Stimulated activated CD8-positive, alpha-beta memory T cell treated with anti-CD3 and anti-CD28 coated beads, Interleukin-15, amount 100 ng/mL, for 1 hour (primary cell): Measurements from ENCODE around the gene CSRNP3.
"Not testable (repeated sequence)": the region's sequence is repeated elsewhere in the genome, so short reads cannot be mapped to it uniquely, and the experiment has no call there.

Experiments
- DNase-seq: peaks from one replicate; pipeline ENCODE4 v3.0.0-alpha.2; 2020; ENCODE audit warnings: low read depth

Gene CSRNP3

DNA sequence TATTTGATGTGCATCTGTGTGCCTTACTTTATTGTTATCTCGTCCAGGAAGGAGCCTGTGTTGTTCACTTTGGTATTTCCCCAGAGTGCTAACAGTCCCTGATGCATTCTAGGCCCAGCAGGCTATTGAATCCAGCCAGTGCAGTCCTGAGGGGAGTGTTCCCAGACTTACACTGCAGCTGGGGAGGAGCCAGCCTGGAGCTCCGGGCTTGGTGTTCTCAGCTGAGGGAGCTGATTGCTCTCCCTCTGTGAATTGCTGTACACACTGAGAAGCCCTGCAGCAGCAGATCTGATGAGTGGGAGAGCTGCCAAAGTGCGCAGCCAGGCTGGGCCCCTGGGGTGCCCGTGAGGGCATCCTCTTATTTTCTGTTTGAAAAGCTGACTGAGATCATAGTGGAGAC lies 165.4 kb downstream of the CSRNP3 start:
- no peak for DNase-seq

DNA sequence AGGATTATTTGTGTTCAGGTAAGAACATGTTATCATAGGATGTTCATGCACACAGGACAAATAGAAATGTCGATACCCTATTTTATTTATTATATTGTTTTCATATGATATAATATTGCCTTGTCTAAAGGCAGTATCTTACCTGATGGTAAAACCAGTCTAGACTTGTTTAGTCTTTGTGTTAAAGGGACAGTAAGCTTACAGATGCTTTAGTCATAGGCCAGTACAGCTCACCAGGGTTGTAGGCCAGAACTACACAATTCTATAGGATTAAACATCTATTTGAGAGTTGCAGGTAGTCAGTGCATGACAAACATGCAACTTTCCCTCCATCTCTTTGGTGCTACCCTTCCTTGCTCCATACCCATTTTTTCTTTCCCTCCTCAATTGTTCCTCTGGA lies 166.0 kb downstream of the CSRNP3 start:
- DNase-seq, result no peak

GRCh38 chr2:165636959-165637358 lies 167.5 kb downstream of the CSRNP3 start:
- no peak for DNase-seq

- DNase-seq, result no peak
These were observed 167.9 kb downstream of the CSRNP3 start for GRCh38 chr2:165637396-165637795.

GRCh38 chr2:165639504-165639903 lies 170.0 kb downstream of the CSRNP3 start:
- no peak for DNase-seq

- no peak for DNase-seq
These were observed 170.9 kb downstream of the CSRNP3 start for GRCh38 chr2:165640247-165640929.

DNA sequence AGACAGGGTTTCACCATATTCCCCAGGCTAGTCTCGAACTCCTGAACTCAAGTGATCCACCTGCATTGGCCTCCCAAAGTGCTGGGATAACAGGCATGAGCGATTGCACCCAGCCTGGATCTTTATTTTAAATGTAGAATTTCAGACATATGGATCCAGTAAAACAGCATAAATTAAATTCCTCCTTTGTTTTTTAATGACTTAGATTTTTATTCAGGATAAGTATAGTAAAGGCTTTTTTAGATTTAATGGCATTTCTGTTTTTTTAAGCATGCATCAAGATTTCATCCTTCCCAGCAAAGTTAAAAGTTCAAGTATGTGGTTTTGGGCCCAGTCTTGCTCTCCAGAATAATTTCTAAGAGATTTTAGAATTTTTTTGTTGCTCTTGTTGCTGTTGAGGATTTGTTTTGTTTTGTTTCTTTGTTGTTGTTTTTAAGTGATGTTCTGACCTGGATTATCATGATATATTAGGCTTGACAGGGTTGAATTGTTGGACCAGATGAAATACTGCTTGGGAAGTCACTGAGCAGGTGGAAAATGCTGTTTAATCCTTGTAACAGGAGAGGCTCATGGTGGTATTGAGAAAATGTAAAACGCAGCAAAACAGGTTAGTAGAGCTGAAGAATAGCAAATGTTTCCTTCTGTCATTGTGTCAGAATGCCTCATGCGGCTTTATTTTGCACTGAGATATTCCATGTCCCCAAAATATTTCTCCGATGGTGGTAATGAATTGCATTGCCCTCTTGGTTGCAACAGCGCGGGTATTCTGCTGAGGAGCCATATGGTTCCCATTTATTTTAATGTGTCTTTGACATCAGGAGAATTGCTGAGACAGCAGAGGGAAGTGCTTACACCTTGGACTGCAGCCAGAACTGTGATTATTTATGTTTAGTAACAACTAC lies 176.7 kb downstream of the CSRNP3 start:
- DNase-seq, result no peak

DNA sequence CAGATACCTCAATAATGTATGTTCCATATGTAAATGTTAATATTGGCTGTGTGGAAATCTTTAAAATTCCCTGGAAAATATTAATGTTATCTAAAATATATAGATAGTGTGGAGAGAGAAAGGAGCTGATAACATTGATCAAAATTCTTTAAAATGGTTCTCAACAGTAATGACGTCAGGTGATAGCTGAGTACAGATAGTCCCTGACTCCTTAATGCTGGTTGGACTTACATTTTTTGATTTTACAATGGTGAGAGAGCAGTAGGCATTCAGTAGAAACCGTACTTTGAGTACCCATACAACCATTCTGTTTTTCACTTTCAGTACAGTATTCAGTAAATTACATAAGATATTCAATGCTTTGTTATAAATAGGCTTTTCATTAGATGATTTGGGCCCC lies 177.9 kb downstream of the CSRNP3 start:
- no peak for DNase-seq

DNA sequence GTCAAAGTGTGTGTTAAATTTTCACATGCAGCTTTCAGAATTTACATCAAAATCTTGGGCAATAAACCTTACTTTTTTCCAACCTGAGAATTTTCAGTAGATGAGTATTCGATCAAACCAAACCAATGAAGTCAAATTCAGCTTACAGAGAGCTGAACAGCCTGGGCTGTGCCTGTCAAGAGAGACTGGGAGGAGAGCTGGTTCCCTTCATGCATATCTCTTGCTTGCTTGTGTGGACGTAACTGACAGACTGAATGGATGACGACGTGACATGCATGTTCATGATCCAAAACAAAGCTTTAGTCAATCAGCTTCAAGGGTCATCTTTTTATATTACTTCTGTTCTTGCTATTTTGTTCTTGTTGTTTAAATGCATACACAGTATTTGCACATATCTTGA lies 179.3 kb downstream of the CSRNP3 start:
- DNase-seq, result no peak

- no peak for DNase-seq
These were observed 181.7 kb downstream of the CSRNP3 start for GRCh38 chr2:165651233-165651632.

DNA sequence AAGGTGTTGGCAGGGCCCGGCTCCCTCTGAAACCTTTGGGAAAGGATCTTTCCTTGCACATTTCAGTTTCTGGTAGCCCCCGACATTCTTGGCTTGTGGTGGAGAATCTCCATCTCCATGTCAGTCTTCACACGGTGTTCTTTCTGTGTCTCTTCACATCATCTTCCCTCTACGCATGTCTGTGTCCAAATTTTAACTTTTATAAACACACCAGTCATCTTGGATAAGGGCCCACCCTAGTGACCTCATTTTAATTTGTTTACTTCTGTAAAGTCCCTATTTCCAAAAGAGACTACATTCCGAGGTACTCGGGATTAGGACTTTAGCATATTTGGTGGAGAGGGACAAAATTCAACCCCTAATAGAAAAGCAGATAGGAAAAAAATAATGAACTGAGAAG lies 186.2 kb downstream of the CSRNP3 start:
- DNase-seq, result no peak

DNA sequence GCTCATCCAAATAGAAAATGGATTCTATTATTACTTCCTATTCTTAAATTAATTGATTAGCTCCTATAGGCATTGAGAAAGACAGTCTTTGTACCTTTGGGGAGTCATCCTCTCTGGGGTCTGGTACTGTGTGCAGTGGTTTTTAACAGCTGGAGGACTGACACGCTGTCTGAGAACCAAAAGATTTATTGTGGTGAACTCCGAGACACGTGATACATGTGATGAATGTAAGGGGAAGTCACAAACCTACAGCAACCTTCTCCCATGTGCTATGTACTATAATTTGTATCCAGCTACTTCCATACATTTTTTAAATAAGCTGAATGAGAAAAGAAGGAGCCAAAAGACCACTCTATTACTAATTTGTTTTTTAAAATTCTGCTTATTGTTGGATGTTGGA lies 190.9 kb downstream of the CSRNP3 start:
- DNase-seq, result no peak

- no peak for DNase-seq
These were observed 193.2 kb downstream of the CSRNP3 start for GRCh38 chr2:165662720-165663119.

GRCh38 chr2:165665614-165666013 lies 196.1 kb downstream of the CSRNP3 start:
- DNase-seq, result no peak

GRCh38 chr2:165666073-165666472 lies 196.6 kb downstream of the CSRNP3 start:
- DNase-seq, result not testable (repeated sequence)

- no peak for DNase-seq
These were observed 197.1 kb downstream of the CSRNP3 start for GRCh38 chr2:165666605-165667004.

DNA sequence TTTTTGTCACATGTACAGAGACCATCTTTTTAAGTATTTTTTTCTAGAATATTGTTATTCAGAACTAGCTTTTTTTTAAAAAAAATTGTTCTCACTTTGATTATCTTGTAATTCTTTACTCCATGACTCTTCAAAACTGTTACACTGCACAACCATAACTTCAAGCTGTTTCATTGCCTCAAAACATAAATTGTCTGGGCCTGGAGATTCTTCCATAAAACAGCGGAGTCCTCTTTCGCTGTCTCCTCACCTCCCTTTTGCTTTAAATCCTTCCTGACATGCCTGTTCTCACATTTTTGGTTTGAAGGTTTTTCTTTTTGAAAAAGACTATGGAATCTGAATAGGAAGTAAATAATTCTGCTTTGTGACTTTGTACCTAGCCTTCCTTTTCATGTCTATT lies 197.9 kb downstream of the CSRNP3 start:
- no peak for DNase-seq

GRCh38 chr2:165674780-165675179 lies 205.3 kb downstream of the CSRNP3 start:
- no peak for DNase-seq

DNA sequence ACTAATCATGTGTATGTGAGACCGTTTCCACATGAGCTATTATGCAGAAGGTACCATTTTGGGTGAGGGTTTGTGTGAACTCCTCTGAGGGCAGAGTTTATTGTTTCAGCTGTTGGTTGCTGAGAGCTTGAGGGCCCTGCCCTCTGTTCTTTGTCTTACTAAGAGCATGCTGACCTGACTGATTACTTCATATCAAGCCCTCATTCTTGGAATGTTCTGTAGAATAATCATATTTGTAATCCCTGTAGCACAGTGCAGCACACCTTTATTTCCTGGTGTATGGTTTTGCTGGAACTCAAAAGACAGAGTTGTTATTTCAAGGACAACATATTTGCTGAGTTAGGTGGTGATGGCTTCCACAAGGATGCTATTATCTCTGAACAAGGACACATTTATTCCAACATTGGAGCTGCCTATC lies 206.1 kb downstream of the CSRNP3 start:
- no peak for DNase-seq

DNA sequence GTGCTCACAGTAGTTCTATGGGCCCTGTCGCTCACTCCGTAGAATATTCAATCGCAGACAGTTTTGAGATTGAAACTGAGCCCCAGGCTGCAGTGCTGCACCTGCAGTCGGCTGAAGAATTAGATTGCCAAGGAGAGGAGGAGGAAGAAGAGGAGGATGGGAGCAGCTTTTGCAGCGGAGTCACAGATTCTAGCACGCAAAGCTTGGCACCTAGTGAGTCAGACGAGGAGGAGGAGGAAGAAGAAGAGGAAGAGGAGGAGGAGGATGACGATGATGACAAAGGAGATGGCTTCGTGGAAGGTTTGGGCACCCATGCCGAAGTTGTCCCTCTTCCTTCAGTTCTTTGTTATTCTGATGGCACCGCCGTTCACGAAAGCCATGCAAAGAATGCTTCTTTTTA lies 209.4 kb downstream of the CSRNP3 start:
- DNase-seq, result no peak

DNA sequence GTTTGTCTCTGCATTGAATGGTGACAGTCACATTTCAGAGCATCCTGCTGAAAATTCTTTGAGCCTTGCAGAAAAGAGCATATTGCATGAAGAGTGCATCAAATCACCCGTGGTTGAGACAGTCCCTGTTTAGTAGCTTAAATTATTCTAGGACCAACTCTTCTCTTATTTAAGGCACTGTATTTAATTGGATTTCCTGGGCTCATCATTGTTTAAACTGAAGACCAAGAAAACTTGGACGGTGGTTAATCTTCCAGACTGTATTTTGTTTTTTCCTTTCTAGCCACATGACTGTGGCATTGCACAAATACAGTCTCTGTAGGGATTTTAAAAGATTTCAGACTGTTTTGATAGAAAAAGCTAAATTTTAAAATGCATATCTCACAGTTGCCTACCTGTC lies 210.1 kb downstream of the CSRNP3 start:
- no peak for DNase-seq

DNA sequence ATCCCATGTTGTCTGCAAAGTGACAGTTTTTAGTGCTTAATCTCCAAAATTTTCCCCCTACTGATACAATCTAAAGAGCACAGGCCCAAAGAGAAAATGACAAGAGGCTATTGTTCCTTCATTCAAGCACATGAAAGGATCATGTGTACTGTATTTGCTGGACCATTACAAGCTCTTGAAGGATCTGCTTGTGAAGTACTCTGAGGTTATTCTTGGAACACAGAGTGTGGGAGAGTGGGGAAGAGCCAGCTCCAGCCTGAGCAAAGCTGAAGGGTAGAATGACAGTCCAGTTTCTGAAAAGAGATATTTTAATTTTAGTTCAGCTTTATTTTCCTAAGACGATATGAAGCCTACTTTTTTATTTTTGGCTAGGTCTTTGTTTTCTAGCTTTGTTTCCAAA lies 212.3 kb downstream of the CSRNP3 start:
- DNase-seq, result no peak

GRCh38 chr2:165682546-165682945 lies 213.0 kb downstream of the CSRNP3 start:
- no peak for DNase-seq

DNA sequence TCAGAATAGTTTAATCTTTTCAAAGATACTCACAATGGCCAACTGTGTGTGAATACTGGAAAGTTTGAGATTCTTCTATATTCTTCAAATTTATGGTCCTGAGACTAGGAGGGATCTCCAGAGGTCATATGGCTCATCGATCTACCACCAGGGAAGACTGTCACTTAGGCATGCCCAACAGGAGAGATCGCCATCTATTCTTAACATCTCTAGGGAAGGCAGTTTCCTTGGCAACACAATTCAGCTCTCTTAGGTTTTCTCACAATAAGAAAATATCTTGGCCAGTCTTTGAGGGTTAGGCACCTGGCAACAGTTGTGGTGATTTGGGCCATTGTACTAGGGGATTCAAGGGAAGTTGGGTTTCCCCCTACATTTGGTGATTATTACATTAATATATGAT lies 217.3 kb downstream of the CSRNP3 start:
- no peak for DNase-seq
